ENCODE data around the gene CAPZA1. TPM values are rescaled to one million over a fixed set of nuclear protein-coding genes. Genes with fewer than 3 reads are reported as not detected.

Gene CAPZA1
- total RNA-seq (2014; rRNA removed; shearing (Covaris generic)), result 137 and 146 TPM in 2 replicates
- polyA plus RNA-seq (2015; cell fraction: cytosol; rRNA removed), result 77.5 and 107 TPM in 2 replicates
- 76.1 and 88.7 TPM in 2 replicates for polyA plus RNA-seq (2015; cell fraction: nucleus; rRNA removed)

- DNase-seq (ENCODE audit: low read depth, low spot score), result peak; percentile 86
- in situ Hi-C loops (cut with HindIII; ENCODE audit: low pct_unique_long_range_greater_than_20kb, low sequenced_read_pairs), result no loop called here
These were observed at the start of gene CAPZA1 for GRCh38 chr1:112619518-112620376. TSS of gene CAPZA1 (plus strand) at chr1:112619832. CDS start at chr1:112619845, 13 bp downstream.

GRCh38 chr1:112575154-112575804 is 44.4 kb upstream of the CAPZA1 start:
- in situ Hi-C loops (cut with HindIII; ENCODE audit: low pct_unique_long_range_greater_than_20kb, low sequenced_read_pairs), result no loop called here
- DNase-seq (ENCODE audit: low read depth, low spot score), result no peak

GRCh38 chr1:112576240-112576639 is 43.4 kb upstream of the CAPZA1 start:
- in situ Hi-C loops (cut with HindIII; ENCODE audit: low pct_unique_long_range_greater_than_20kb, low sequenced_read_pairs), result no loop called here
- no peak for DNase-seq (ENCODE audit: low read depth, low spot score)

GRCh38 chr1:112579801-112580510 is 39.7 kb upstream of the CAPZA1 start:
- DNase-seq (ENCODE audit: low read depth, low spot score), result no peak
- in situ Hi-C loops (cut with HindIII; ENCODE audit: low pct_unique_long_range_greater_than_20kb, low sequenced_read_pairs), result no loop called here

- no peak for DNase-seq (ENCODE audit: low read depth, low spot score)
- in situ Hi-C loops (cut with HindIII; ENCODE audit: low pct_unique_long_range_greater_than_20kb, low sequenced_read_pairs), result no loop called here
These were observed 37.9 kb upstream of the CAPZA1 start for GRCh38 chr1:112581586-112582192.

- in situ Hi-C loops (cut with HindIII; ENCODE audit: low pct_unique_long_range_greater_than_20kb, low sequenced_read_pairs), result no loop called here
- DNase-seq (ENCODE audit: low read depth, low spot score), result no peak
These were observed 36.3 kb upstream of the CAPZA1 start for GRCh38 chr1:112583366-112583765.

GRCh38 chr1:112589766-112590165 is 29.9 kb upstream of the CAPZA1 start:
- in situ Hi-C loops (cut with HindIII; ENCODE audit: low pct_unique_long_range_greater_than_20kb, low sequenced_read_pairs), result no loop called here
- peak; percentile 10 for DNase-seq (ENCODE audit: low read depth, low spot score)

- DNase-seq (ENCODE audit: low read depth, low spot score), result no peak
- in situ Hi-C loops (cut with HindIII; ENCODE audit: low pct_unique_long_range_greater_than_20kb, low sequenced_read_pairs), result no loop called here
These were observed 25.3 kb upstream of the CAPZA1 start for GRCh38 chr1:112594208-112594876.

- in situ Hi-C loops (cut with HindIII; ENCODE audit: low pct_unique_long_range_greater_than_20kb, low sequenced_read_pairs), result no loop called here
- DNase-seq (ENCODE audit: low read depth, low spot score), result no peak
These were observed 20.2 kb upstream of the CAPZA1 start for GRCh38 chr1:112599477-112599876.

GRCh38 chr1:112603012-112603411 is 16.6 kb upstream of the CAPZA1 start:
- in situ Hi-C loops (cut with HindIII; ENCODE audit: low pct_unique_long_range_greater_than_20kb, low sequenced_read_pairs), result no loop called here
- DNase-seq (ENCODE audit: low read depth, low spot score), result no peak

GRCh38 chr1:112603541-112603940 is 16.1 kb upstream of the CAPZA1 start:
- DNase-seq (ENCODE audit: low read depth, low spot score), result no peak
- in situ Hi-C loops (cut with HindIII; ENCODE audit: low pct_unique_long_range_greater_than_20kb, low sequenced_read_pairs), result no loop called here

GRCh38 chr1:112605633-112606327 is 13.9 kb upstream of the CAPZA1 start:
- in situ Hi-C loops (cut with HindIII; ENCODE audit: low pct_unique_long_range_greater_than_20kb, low sequenced_read_pairs), result no loop called here
- no peak for DNase-seq (ENCODE audit: low read depth, low spot score)

GRCh38 chr1:112614460-112615065 is 5.1 kb upstream of the CAPZA1 start:
- in situ Hi-C loops (cut with HindIII; ENCODE audit: low pct_unique_long_range_greater_than_20kb, low sequenced_read_pairs), result no loop called here
- peak; percentile 63 for DNase-seq (ENCODE audit: low read depth, low spot score)

- peak; percentile 14 for DNase-seq (ENCODE audit: low read depth, low spot score)
- in situ Hi-C loops (cut with HindIII; ENCODE audit: low pct_unique_long_range_greater_than_20kb, low sequenced_read_pairs), result no loop called here
These were observed 1.4 kb upstream of the CAPZA1 start for GRCh38 chr1:112618114-112618720.

GRCh38 chr1:112618721-112619517 is 713 bp upstream of the CAPZA1 start, which contains the start of gene ST7L:
TSS of gene ST7L (minus strand) at chr1:112619141. CDS start at chr1:112619113, 28 bp downstream.
- peak; percentile 61 for DNase-seq (ENCODE audit: low read depth, low spot score)
- in situ Hi-C loops (cut with HindIII; ENCODE audit: low pct_unique_long_range_greater_than_20kb, low sequenced_read_pairs), result no loop called here

Data from SK-MEL-5 (cell line).